Thyroid gland (tissue), 4 donors: ENCODE results near the gene TRABD2A.

Experiments used
- POLR2A ChIP-seq, 2 donors: fragments of 450-650 bp; IDR thresholded peaks; one replicate each; pipeline ENCODE4 v1.6.1; 2017; ENCODE audit warnings: antibody characterized with exemption in 2 of 2, mild to moderate bottlenecking in 2 of 2, moderate library complexity in 1 of 2
- TF ChIP-seq, protein P1 (sequence below), 6 experiments: fragments of 200-600 bp in 3 of 6; fragments of 450-650 bp in 3 of 6; sonication (generic) in 3 of 6; IDR thresholded peaks; one replicate each; pipeline ENCODE4 v1.5.1; 2016 to 2019; ENCODE audit warnings: antibody characterized with exemption in 6 of 6, mild to moderate bottlenecking in 2 of 6, inconsistent platforms in 1 of 6, moderate library complexity in 1 of 6

DNA sequence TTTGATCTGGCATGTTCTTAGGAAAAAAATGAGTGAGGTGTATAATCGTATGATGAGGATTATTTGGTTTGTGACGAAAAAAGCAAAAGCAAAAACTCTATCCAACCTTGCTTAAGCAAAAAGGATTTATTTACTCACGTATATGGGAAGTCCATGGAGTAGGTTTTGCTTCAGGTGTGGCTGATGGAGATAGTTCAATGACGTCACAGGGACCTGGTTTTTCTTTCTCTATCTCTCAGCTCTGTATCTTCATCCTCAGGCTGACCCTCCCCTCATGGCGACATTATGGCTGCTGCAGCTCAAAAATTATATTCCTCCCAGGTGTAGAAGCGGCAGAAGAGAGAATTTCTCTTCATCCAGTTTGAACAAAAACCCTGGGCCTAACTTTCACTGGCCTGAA, 33.5 kb upstream of the TRABD2A start:
- TF ChIP-seq, protein P1, sequence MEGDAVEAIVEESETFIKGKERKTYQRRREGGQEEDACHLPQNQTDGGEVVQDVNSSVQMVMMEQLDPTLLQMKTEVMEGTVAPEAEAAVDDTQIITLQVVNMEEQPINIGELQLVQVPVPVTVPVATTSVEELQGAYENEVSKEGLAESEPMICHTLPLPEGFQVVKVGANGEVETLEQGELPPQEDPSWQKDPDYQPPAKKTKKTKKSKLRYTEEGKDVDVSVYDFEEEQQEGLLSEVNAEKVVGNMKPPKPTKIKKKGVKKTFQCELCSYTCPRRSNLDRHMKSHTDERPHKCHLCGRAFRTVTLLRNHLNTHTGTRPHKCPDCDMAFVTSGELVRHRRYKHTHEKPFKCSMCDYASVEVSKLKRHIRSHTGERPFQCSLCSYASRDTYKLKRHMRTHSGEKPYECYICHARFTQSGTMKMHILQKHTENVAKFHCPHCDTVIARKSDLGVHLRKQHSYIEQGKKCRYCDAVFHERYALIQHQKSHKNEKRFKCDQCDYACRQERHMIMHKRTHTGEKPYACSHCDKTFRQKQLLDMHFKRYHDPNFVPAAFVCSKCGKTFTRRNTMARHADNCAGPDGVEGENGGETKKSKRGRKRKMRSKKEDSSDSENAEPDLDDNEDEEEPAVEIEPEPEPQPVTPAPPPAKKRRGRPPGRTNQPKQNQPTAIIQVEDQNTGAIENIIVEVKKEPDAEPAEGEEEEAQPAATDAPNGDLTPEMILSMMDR (IDR thresholded peaks at IDR 0.05) = no peak
- no peak for TF ChIP-seq POLR2A (IDR thresholded peaks at IDR 0.05)
